Panc1 (cell line): ENCODE data around the gene ICE2. TPM values are rescaled to one million over a fixed set of nuclear protein-coding genes. Genes with fewer than 3 reads are reported as not detected.

ENCODE experiments used
- ATAC-seq: fragments of 200-7000 bp; cut with Tn5 transposase; 2 replicates; pipeline ENCODE4 v1.9.1; 2020; ENCODE audit warnings: mild to moderate bottlenecking, moderate library complexity
- BruUV-seq: library from RNA; stranded (reverse); fragments of 400-500 nt; replicated peaks from 2 replicates; lab custom pipeline; 2021; lab: Mats Ljungman, UMichigan
- CTCF ChIA-PET: fragments of 300-600 bp; sonication (Branson Sonifier 250); formaldehyde crosslinking; loops from one replicate; lab custom pipeline; 2022; ENCODE audit warnings: antibody characterized with exemption; lab: Charles Lee
- POLR2A ChIA-PET: fragments of 300-600 bp; sonication (Branson Sonifier 250); formaldehyde crosslinking; loops from one replicate; lab custom pipeline; 2022; ENCODE audit warnings: antibody characterized with exemption; lab: Charles Lee
- DNase-seq: peaks from one replicate; pipeline ENCODE4 v3.0.0-alpha.2; 2010; ENCODE audit warnings: low read depth, low spot score
- H3K27ac ChIP-seq: 2 replicates; pipeline ENCODE4 v1.5.1; 2011; ENCODE audit warnings: mild to moderate bottlenecking, low read length, inconsistent platforms
- H3K27me3 ChIP-seq: fragments of 200-500 bp; sonication (Bioruptor generic); 2 replicates; pipeline ENCODE4 v1.6.0; 2014; ENCODE audit warnings: low read length, inconsistent platforms; ENCODE audit not compliant: control insufficient read depth, insufficient read depth
- H3K36me3 ChIP-seq: fragments of 200-500 bp; sonication (Bioruptor generic); 2 replicates; pipeline ENCODE4 v1.5.1; 2014; ENCODE audit warnings: inconsistent platforms, mild to moderate bottlenecking, low read length, moderate library complexity; ENCODE audit not compliant: control insufficient read depth, insufficient read depth
- H3K4me1 ChIP-seq: 2 replicates; pipeline ENCODE4 v1.5.1; 2011; ENCODE audit warnings: inconsistent platforms, mild to moderate bottlenecking, low read length, moderate library complexity; ENCODE audit not compliant: control insufficient read depth, insufficient read depth
- H3K4me3 ChIP-seq, 2 experiments: 2 replicates each; pipeline ENCODE4 v1.5.1; 2011 to 2012; ENCODE audit warnings: low read depth in 2 of 2, low read length in 2 of 2, mild to moderate bottlenecking in 2 of 2, inconsistent platforms in 1 of 2, moderate library complexity in 1 of 2
- H3K9me3 ChIP-seq: fragments of 200-500 bp; sonication (Bioruptor generic); 2 replicates; pipeline ENCODE4 v1.5.1; 2014; ENCODE audit warnings: low read depth, mild to moderate bottlenecking, inconsistent platforms, low read length, moderate library complexity; ENCODE audit not compliant: control insufficient read depth, insufficient read depth
- CTCF ChIP-seq: fragments of 450-650 bp; IDR thresholded peaks from 2 replicates; pipeline ENCODE4 v1.5.1; 2017; ENCODE audit warnings: mild to moderate bottlenecking
- POLR2AphosphoS5 ChIP-seq: IDR thresholded peaks from 2 replicates; pipeline ENCODE4 v1.6.1; 2012; ENCODE audit warnings: mild to moderate bottlenecking, low read depth, low read length, moderate library complexity
- REST ChIP-seq, 2 experiments: IDR thresholded peaks; 2 replicates each; pipeline ENCODE4 v1.6.1; 2011 to 2012; ENCODE audit warnings: low read depth in 2 of 2, control low read depth in 1 of 2, low read length in 1 of 2, mild to moderate bottlenecking in 1 of 2, moderate library complexity in 1 of 2; ENCODE audit not compliant: insufficient read depth in 1 of 2
- SIN3A ChIP-seq: IDR thresholded peaks from 2 replicates; pipeline ENCODE4 v1.6.1; 2012; ENCODE audit warnings: low read depth, mild to moderate bottlenecking, low read length, moderate library complexity, borderline replicate concordance; ENCODE audit not compliant: insufficient read depth
- TCF7L2 ChIP-seq: IDR thresholded peaks from 2 replicates; pipeline ENCODE4 v1.6.1; 2011; ENCODE audit warnings: mild to moderate bottlenecking, low read depth, low read length, inconsistent platforms
- in situ Hi-C: cut with HindIII; loops from 2 replicates; pipeline ENCODE4 v1.10.0; 2016; ENCODE audit warnings: low sequenced_read_pairs, low pct_unique_long_range_greater_than_20kb
- intact Hi-C: fragments of 100-400 bp; cut with micrococcal nuclease; formaldehyde crosslinking; loops from one replicate; pipeline ENCODE4 v1.10.0; 2022; ENCODE audit not compliant: unreplicated experiment
- total RNA-seq: library from RNA; stranded (reverse); gene quantifications from one replicate; pipeline ENCODE4 v1.2.1, GENCODE V29; 2021; ENCODE audit not compliant: unreplicated experiment

Gene ICE2
- total RNA-seq, 1 experiment from 2014 or later = 66.2 TPM

- ATAC-seq = no peak
- H3K4me3 ChIP-seq = no peak overlapping the region
- POLR2A ChIA-PET = no interaction called here
- DNase-seq = no peak
- intact Hi-C loops (no loop called here), in situ Hi-C loops (no loop called here)
- BruUV-seq = no TSS peak
- H3K36me3 ChIP-seq = no peaks in the 10 kb centered on the region
- no peak overlapping the region for H3K27ac ChIP-seq
- CTCF ChIA-PET = no interaction called here
- H3K9me3 ChIP-seq = no peaks in the 10 kb centered on the region
- H3K27me3 ChIP-seq = no peaks in the 10 kb centered on the region
- H3K4me1 ChIP-seq = no peaks in the 10 kb centered on the region
- TF ChIP-seq REST (IDR thresholded peaks at IDR 0.05; ENCODE audit: insufficient read depth in 1 of 2, low read depth in 2 of 2, low read length in 1 of 2) (no peak), POLR2AphosphoS5 (no peak), CTCF (no peak), TCF7L2 (no peak), SIN3A (no peak)
Observed at GRCh38 chr15:60486742-60487141, 7.8 kb upstream of the ICE2 start.

GRCh38 chr15:60485365-60486055, 6.6 kb upstream of the ICE2 start:
- ChIA-PET CTCF (no interaction called here), POLR2A (no interaction called here)
- H3K9me3 ChIP-seq = no peaks in the 10 kb centered on the region
- no peak overlapping the region for H3K27ac ChIP-seq
- H3K27me3 ChIP-seq = no peaks in the 10 kb centered on the region
- H3K4me3 ChIP-seq = no peak overlapping the region
- H3K36me3 ChIP-seq = no peaks in the 10 kb centered on the region
- BruUV-seq = no TSS peak
- no peak for TF ChIP-seq SIN3A
- TF ChIP-seq POLR2AphosphoS5 = no peak
- TF ChIP-seq REST (IDR thresholded peaks at IDR 0.05; ENCODE audit: insufficient read depth in 1 of 2, low read depth in 2 of 2, low read length in 1 of 2) = no peak
- TF ChIP-seq CTCF = no peak
- no peak for TF ChIP-seq TCF7L2
- no peak for ATAC-seq
- DNase-seq = no peak
- in situ Hi-C loops (no loop called here), intact Hi-C loops (no loop called here)
- H3K4me1 ChIP-seq = no peaks in the 10 kb centered on the region
